Type B pancreatic cell (in vitro differentiated cells): ENCODE results near the gene NIPAL3. TPM values are rescaled to one million over a fixed set of nuclear protein-coding genes. Genes with fewer than 3 reads are reported as not detected.
"Not testable (repeated sequence)": the region's sequence is repeated elsewhere in the genome, so short reads cannot be mapped to it uniquely, and the experiment has no call there.

Experiments used
- DNase-seq: peaks from one replicate; pipeline ENCODE4 v3.0.0; 2021; ENCODE audit warnings: mixed read lengths; ENCODE audit not compliant: unreplicated experiment; ENCODE audit errors: extremely low spot score
- H3K27ac Mint-ChIP-seq: 2 replicates; pipeline ENCODE4 v1.8.0; 2021; ENCODE audit warnings: mild to moderate bottlenecking, mixed read lengths
- H3K27me3 Mint-ChIP-seq: 2 replicates; pipeline ENCODE4 v1.8.0; 2021; ENCODE audit warnings: mixed read lengths
- H3K36me3 Mint-ChIP-seq: 2 replicates; pipeline ENCODE4 v1.8.0; 2021; ENCODE audit warnings: mixed read lengths
- H3K4me1 Mint-ChIP-seq: one replicate; pipeline ENCODE4 v1.8.0; 2021; ENCODE audit warnings: mixed read lengths; ENCODE audit not compliant: unreplicated experiment
- H3K4me3 Mint-ChIP-seq: 2 replicates; pipeline ENCODE4 v1.8.0; 2021; ENCODE audit warnings: mild to moderate bottlenecking, mixed read lengths
- H3K9me3 Mint-ChIP-seq: 2 replicates; pipeline ENCODE4 v1.8.0; 2021; ENCODE audit warnings: mixed read lengths
- total RNA-seq: library from RNA; stranded (reverse); gene quantifications from 2 replicates; pipeline ENCODE4 v1.2.1, GENCODE V29; 2021; ENCODE audit warnings: low replicate concordance
- TF ChIP-seq, protein P1 (sequence below): fragments of 200-600 bp; sonication (generic); conservative IDR thresholded peaks from 2 replicates; pipeline ENCODE4 v1.5.0; 2021; ENCODE audit warnings: antibody characterized with exemption, mild to moderate bottlenecking

Gene NIPAL3
- total RNA-seq, 1 donor from 2014 or later: 17.5 TPM

DNA sequence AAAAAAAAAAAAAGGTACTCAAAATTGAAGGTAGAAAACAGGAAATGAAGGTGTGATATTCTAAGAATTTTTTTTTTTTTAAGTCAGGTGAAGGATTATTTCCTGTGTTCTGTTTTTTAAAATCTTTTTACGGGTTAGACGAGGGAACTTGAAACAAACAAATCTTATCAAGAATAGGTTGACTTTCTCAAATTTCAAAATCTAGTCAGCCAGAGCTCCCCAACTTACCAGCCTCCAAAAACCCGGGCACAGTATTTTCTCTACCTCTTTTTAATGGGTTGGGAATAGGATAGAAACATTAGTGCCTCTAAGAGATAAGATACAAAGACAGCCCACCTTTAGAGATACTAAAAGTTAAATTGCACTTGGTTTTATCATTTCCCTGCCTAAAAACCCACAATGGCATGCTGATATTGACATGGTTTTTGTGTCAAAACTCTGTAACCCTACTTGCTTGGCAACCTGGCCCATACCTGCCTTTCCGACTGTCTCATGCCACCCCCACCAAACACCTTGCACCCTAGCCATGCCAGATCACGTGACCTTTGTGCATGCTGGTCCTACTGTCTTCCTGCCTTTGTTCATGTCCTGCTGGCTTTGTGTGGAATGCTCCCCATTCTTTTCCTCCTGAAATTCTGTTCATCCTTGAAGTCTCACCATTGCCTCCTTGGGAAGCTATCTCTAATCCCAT is 91.2 kb downstream of the NIPAL3 start:
- peak overlapping the region; percentile 47 for H3K27ac Mint-ChIP-seq
- H3K27me3 Mint-ChIP-seq: peaks cover 40% of the 10 kb centered on the region
- peak overlapping the region; percentile 23 for H3K4me3 Mint-ChIP-seq
- peaks cover 7% of the 10 kb centered on the region for H3K4me1 Mint-ChIP-seq
- no peaks in the 10 kb centered on the region for H3K9me3 Mint-ChIP-seq
- no peaks in the 10 kb centered on the region for H3K36me3 Mint-ChIP-seq
- TF ChIP-seq, protein P1, sequence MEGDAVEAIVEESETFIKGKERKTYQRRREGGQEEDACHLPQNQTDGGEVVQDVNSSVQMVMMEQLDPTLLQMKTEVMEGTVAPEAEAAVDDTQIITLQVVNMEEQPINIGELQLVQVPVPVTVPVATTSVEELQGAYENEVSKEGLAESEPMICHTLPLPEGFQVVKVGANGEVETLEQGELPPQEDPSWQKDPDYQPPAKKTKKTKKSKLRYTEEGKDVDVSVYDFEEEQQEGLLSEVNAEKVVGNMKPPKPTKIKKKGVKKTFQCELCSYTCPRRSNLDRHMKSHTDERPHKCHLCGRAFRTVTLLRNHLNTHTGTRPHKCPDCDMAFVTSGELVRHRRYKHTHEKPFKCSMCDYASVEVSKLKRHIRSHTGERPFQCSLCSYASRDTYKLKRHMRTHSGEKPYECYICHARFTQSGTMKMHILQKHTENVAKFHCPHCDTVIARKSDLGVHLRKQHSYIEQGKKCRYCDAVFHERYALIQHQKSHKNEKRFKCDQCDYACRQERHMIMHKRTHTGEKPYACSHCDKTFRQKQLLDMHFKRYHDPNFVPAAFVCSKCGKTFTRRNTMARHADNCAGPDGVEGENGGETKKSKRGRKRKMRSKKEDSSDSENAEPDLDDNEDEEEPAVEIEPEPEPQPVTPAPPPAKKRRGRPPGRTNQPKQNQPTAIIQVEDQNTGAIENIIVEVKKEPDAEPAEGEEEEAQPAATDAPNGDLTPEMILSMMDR: no peak
- peak; percentile 25 for DNase-seq

DNA sequence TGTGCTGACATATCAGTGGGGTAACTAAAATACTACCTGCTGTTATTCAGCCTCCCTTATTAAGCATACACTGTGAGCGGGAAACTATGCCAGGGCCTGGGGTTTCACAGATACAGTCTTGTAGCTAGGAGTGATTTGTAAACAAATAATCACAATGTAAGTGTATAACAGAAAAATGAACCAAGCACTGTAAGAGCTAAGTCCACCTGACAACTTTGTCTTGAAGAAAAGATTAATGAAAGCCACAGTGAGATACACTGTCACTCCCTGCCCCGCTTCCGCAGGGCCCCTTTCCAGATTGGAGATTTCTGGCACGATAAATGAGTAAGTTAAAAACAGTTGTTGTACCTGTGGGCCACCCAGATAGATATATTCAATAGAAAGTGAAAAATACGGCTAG is 91.8 kb downstream of the NIPAL3 start:
- Mint-ChIP-seq H3K27me3 (peaks cover 34% of the 10 kb centered on the region), H3K36me3 (no peaks in the 10 kb centered on the region), H3K27ac (peak overlapping the region; percentile 47), H3K4me3 (peak overlapping the region; percentile 23), H3K4me1 (peaks cover 6% of the 10 kb centered on the region), H3K9me3 (no peaks in the 10 kb centered on the region)
- TF ChIP-seq, protein P1: no peak
- DNase-seq: no peak

DNA sequence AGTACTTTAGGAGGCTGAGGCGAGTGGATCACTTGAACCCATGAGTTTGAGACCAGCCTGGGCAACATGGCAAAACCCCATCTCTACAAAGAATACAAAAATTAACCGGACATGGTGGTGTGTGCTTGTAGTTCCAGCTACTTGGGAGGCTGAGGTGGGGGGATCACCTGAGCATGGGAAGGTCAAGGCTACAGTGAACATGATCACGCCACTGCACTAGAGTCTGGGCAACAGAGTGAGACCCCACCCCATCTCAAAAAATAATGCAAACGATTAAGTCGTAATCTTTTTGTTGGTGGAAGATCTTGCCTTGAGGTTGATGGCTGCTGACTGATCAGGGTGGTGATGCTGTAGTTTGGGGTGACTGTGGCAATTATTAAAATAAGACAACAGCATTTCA is 93.3 kb downstream of the NIPAL3 start:
- peaks cover 6% of the 10 kb centered on the region for H3K4me1 Mint-ChIP-seq
- H3K9me3 Mint-ChIP-seq: no peaks in the 10 kb centered on the region
- H3K27me3 Mint-ChIP-seq: peaks cover 27% of the 10 kb centered on the region
- no peak overlapping the region for H3K27ac Mint-ChIP-seq
- H3K4me3 Mint-ChIP-seq: no peak overlapping the region
- no peaks in the 10 kb centered on the region for H3K36me3 Mint-ChIP-seq
- TF ChIP-seq, protein P1: no peak
- DNase-seq: no peak

DNA sequence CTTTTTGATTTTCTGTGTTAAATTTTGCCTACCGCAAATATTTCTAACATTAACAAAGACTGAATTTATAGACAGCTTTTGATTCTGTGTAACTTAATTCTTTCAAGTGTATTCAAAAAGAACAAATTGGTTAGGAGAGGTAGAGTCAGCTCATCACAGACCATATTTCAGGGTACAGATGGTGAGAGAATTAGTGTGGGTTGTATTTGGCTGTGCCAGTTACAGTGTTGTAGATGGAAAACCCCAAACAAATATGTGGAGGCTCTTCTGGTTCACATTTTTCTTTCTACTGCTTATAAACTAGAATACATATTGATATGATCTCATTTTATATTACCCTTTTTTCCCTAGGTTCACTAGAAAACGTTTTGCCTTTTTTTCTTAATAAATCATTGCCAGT is 98.1 kb downstream of the NIPAL3 start:
- no peak overlapping the region for H3K4me3 Mint-ChIP-seq
- H3K36me3 Mint-ChIP-seq: no peaks in the 10 kb centered on the region
- H3K4me1 Mint-ChIP-seq: no peaks in the 10 kb centered on the region
- H3K9me3 Mint-ChIP-seq: no peaks in the 10 kb centered on the region
- TF ChIP-seq, protein P1: no peak
- no peaks in the 10 kb centered on the region for H3K27me3 Mint-ChIP-seq
- peak overlapping the region; percentile 10 for H3K27ac Mint-ChIP-seq
- DNase-seq: no peak

DNA sequence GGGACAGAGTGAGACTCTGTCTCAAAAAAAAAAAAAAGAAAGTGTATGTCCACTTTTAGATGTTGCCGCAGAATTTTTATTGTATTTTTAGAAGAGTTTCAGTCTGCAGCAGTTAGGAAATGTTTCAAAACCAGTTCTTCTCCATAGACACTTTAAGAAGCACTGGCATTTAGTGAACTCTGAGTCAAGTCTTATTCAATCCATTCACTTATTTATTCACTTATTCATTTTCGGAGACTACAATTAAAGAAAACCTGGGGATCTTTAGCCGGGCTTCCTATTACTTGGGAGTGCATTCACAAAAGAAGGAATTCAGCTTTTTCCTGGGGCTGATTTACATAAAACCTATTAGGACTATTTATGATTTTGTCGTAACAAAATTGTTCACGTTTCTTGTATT is 99.3 kb downstream of the NIPAL3 start:
- Mint-ChIP-seq H3K27ac (no peak overlapping the region), H3K9me3 (no peaks in the 10 kb centered on the region), H3K4me1 (no peaks in the 10 kb centered on the region), H3K4me3 (no peak overlapping the region), H3K27me3 (no peaks in the 10 kb centered on the region), H3K36me3 (no peaks in the 10 kb centered on the region)
- TF ChIP-seq, protein P1: no peak
- DNase-seq: no peak

DNA sequence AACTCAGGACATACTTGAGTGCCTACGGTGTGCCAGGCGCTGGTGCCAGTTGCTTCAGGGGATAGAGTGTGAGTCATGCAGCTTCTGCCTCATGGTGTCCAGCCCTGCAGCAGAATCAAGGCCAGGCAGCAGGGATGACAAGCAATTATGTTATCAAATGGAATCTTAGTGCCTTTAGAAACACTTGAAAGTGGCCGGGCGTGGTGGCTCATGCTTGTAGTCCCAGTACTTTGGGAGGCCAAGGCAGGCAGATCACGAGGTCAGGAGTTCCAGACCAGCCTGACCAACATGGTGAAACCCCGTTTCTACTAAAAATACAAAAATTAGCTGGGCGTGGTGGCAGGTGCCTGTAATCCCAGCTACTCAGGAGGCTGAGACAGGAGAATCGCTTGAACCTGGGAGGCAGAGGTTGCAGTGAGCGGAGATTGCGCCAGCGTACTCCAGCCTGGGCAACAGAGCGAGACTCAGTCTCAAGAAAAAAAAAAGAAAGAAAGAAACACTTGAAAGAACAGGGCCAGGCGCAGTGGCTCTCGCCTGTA is 100.1 kb downstream of the NIPAL3 start:
- peak overlapping the region; percentile 23 for H3K27ac Mint-ChIP-seq
- not testable (repeated sequence) for H3K4me3 Mint-ChIP-seq, DNase-seq, H3K36me3 Mint-ChIP-seq, H3K27me3 Mint-ChIP-seq, H3K9me3 Mint-ChIP-seq, H3K4me1 Mint-ChIP-seq
